Testis (tissue), 2 donors: Measurements from ENCODE around the gene KPNA3.

Source experiments
- POLR2A ChIP-seq: fragments of 450-650 bp; IDR thresholded peaks from one replicate; pipeline ENCODE4 v1.6.1; 2017; ENCODE audit warnings: antibody characterized with exemption, mild to moderate bottlenecking, moderate library complexity
- TF ChIP-seq, protein P1 (sequence below), 3 experiments: fragments of 450-650 bp in 2 of 3; fragments of 200-600 bp in 1 of 3; sonication (generic) in 1 of 3; IDR thresholded peaks; one replicate each; pipeline ENCODE4 v1.5.1; 2016 to 2019; ENCODE audit warnings: antibody characterized with exemption in 3 of 3, mild to moderate bottlenecking in 2 of 3, moderate library complexity in 1 of 3

DNA sequence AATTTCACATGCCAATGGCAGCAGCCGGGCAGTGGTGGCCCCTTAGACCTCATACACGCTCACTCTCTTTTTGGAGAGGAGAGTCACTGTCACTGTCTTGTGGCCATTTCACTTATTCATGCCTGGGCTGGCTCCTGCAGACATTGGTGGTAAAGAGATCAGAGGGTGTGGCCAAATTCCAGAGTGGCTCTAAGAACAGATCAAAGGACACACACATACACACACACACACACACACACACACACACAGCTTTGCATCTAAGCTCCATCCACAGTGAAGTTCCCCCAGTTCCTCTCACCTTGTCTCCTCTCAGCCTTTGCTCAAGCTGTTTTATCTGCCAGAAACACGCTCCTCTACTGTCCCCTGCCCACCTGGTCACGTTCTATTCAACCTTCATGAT, 46.5 kb upstream of the KPNA3 start:
- TF ChIP-seq, protein P1, sequence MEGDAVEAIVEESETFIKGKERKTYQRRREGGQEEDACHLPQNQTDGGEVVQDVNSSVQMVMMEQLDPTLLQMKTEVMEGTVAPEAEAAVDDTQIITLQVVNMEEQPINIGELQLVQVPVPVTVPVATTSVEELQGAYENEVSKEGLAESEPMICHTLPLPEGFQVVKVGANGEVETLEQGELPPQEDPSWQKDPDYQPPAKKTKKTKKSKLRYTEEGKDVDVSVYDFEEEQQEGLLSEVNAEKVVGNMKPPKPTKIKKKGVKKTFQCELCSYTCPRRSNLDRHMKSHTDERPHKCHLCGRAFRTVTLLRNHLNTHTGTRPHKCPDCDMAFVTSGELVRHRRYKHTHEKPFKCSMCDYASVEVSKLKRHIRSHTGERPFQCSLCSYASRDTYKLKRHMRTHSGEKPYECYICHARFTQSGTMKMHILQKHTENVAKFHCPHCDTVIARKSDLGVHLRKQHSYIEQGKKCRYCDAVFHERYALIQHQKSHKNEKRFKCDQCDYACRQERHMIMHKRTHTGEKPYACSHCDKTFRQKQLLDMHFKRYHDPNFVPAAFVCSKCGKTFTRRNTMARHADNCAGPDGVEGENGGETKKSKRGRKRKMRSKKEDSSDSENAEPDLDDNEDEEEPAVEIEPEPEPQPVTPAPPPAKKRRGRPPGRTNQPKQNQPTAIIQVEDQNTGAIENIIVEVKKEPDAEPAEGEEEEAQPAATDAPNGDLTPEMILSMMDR (IDR thresholded peaks at IDR 0.05): no peak
- TF ChIP-seq POLR2A: no peak
